ENCODE measurements around the gene MEGF11.
"Not testable (repeated sequence)": the region's sequence is repeated elsewhere in the genome, so short reads cannot be mapped to it uniquely, and the experiment has no call there.

Gene MEGF11

GRCh38 chr15:65985387-65985786 is 268.2 kb downstream of the MEGF11 start:
- no peaks in the 10 kb centered on the region for H3K36me3 ChIP-seq (ENCODE audit: control insufficient read depth, insufficient read depth, low read length)
- H3K4me1 ChIP-seq (ENCODE audit: control insufficient read depth, insufficient read depth, low read length), result peaks cover 5% of the 10 kb centered on the region
- H3K4me3 ChIP-seq (ENCODE audit: insufficient read depth, low read depth, low read length), result no peak overlapping the region
- H3K27ac ChIP-seq (ENCODE audit: insufficient read depth, low read depth, low read length, poor library complexity, severe bottlenecking), result no peak overlapping the region
- H3K27me3 ChIP-seq (ENCODE audit: control insufficient read depth, insufficient read depth, low read length, poor library complexity, severe bottlenecking), result peaks cover 7% of the 10 kb centered on the region
- 91% methylated on average over 5 of the region's 5 CpGs for WGBS, 2 experiments
- H3K9me3 ChIP-seq (ENCODE audit: control insufficient read depth, low read length), result no peaks in the 10 kb centered on the region

- Histone ChIP-seq H3K36me3 (ENCODE audit: control insufficient read depth, insufficient read depth, low read length) (no peaks in the 10 kb centered on the region), H3K27ac (ENCODE audit: insufficient read depth, low read depth, low read length, poor library complexity, severe bottlenecking) (no peak overlapping the region), H3K9me3 (ENCODE audit: control insufficient read depth, low read length) (no peaks in the 10 kb centered on the region), H3K4me1 (ENCODE audit: control insufficient read depth, insufficient read depth, low read length) (peaks cover 5% of the 10 kb centered on the region), H3K27me3 (ENCODE audit: control insufficient read depth, insufficient read depth, low read length, poor library complexity, severe bottlenecking) (peaks cover 7% of the 10 kb centered on the region), H3K4me3 (ENCODE audit: insufficient read depth, low read depth, low read length) (peak overlapping the region; percentile 34)
- 37 to 40% methylated on average over 9 of the region's 9 CpGs for WGBS, 2 experiments
Observed at GRCh38 chr15:65982627-65983322, 270.8 kb downstream of the MEGF11 start.

GRCh38 chr15:65981837-65982626 is 271.5 kb downstream of the MEGF11 start:
- Histone ChIP-seq H3K9me3 (ENCODE audit: control insufficient read depth, low read length) (no peaks in the 10 kb centered on the region), H3K4me3 (ENCODE audit: insufficient read depth, low read depth, low read length) (peak overlapping the region; percentile 34), H3K27ac (ENCODE audit: insufficient read depth, low read depth, low read length, poor library complexity, severe bottlenecking) (no peak overlapping the region), H3K27me3 (ENCODE audit: control insufficient read depth, insufficient read depth, low read length, poor library complexity, severe bottlenecking) (peaks cover 7% of the 10 kb centered on the region), H3K36me3 (ENCODE audit: control insufficient read depth, insufficient read depth, low read length) (no peaks in the 10 kb centered on the region), H3K4me1 (ENCODE audit: control insufficient read depth, insufficient read depth, low read length) (peaks cover 5% of the 10 kb centered on the region)
- 7 to 9% methylated on average over 42 of the region's 42 CpGs for WGBS, 2 experiments

- Histone ChIP-seq H3K4me1 (ENCODE audit: control insufficient read depth, insufficient read depth, low read length) (peaks cover 5% of the 10 kb centered on the region), H3K36me3 (ENCODE audit: control insufficient read depth, insufficient read depth, low read length) (no peaks in the 10 kb centered on the region), H3K9me3 (ENCODE audit: control insufficient read depth, low read length) (no peaks in the 10 kb centered on the region), H3K4me3 (ENCODE audit: insufficient read depth, low read depth, low read length) (no peak overlapping the region), H3K27me3 (ENCODE audit: control insufficient read depth, insufficient read depth, low read length, poor library complexity, severe bottlenecking) (peaks cover 7% of the 10 kb centered on the region), H3K27ac (ENCODE audit: insufficient read depth, low read depth, low read length, poor library complexity, severe bottlenecking) (no peak overlapping the region)
- WGBS, 2 experiments, result 48 to 51% methylated on average over 5 of the region's 5 CpGs
Observed at GRCh38 chr15:65980824-65981456, 272.6 kb downstream of the MEGF11 start.

GRCh38 chr15:65979837-65980236 is 273.7 kb downstream of the MEGF11 start:
- peaks cover 7% of the 10 kb centered on the region for H3K27me3 ChIP-seq (ENCODE audit: control insufficient read depth, insufficient read depth, low read length, poor library complexity, severe bottlenecking)
- no peaks in the 10 kb centered on the region for H3K36me3 ChIP-seq (ENCODE audit: control insufficient read depth, insufficient read depth, low read length)
- peaks cover 5% of the 10 kb centered on the region for H3K4me1 ChIP-seq (ENCODE audit: control insufficient read depth, insufficient read depth, low read length)
- no peaks in the 10 kb centered on the region for H3K9me3 ChIP-seq (ENCODE audit: control insufficient read depth, low read length)
- no peak overlapping the region for H3K4me3 ChIP-seq (ENCODE audit: insufficient read depth, low read depth, low read length)
- 45 to 50% methylated on average over 2 of the region's 2 CpGs for WGBS, 2 experiments
- H3K27ac ChIP-seq (ENCODE audit: insufficient read depth, low read depth, low read length, poor library complexity, severe bottlenecking), result no peak overlapping the region

- H3K9me3 ChIP-seq (ENCODE audit: control insufficient read depth, low read length), result no peaks in the 10 kb centered on the region
- WGBS, 2 experiments, result 65 to 69% methylated on average over 7 of the region's 7 CpGs
- no peak overlapping the region for H3K27ac ChIP-seq (ENCODE audit: insufficient read depth, low read depth, low read length, poor library complexity, severe bottlenecking)
- no peak overlapping the region for H3K4me3 ChIP-seq (ENCODE audit: insufficient read depth, low read depth, low read length)
- H3K4me1 ChIP-seq (ENCODE audit: control insufficient read depth, insufficient read depth, low read length), result peaks cover 5% of the 10 kb centered on the region
- peaks cover 7% of the 10 kb centered on the region for H3K27me3 ChIP-seq (ENCODE audit: control insufficient read depth, insufficient read depth, low read length, poor library complexity, severe bottlenecking)
- H3K36me3 ChIP-seq (ENCODE audit: control insufficient read depth, insufficient read depth, low read length), result no peaks in the 10 kb centered on the region
Observed at GRCh38 chr15:65979316-65979715, 274.2 kb downstream of the MEGF11 start.

- no peak overlapping the region for H3K4me3 ChIP-seq (ENCODE audit: insufficient read depth, low read depth, low read length)
- H3K27me3 ChIP-seq (ENCODE audit: control insufficient read depth, insufficient read depth, low read length, poor library complexity, severe bottlenecking), result peaks cover 7% of the 10 kb centered on the region
- H3K36me3 ChIP-seq (ENCODE audit: control insufficient read depth, insufficient read depth, low read length), result no peaks in the 10 kb centered on the region
- 86 to 88% methylated on average over 1 of the region's 1 CpG for WGBS, 2 experiments
- no peaks in the 10 kb centered on the region for H3K9me3 ChIP-seq (ENCODE audit: control insufficient read depth, low read length)
- H3K4me1 ChIP-seq (ENCODE audit: control insufficient read depth, insufficient read depth, low read length), result peaks cover 5% of the 10 kb centered on the region
- H3K27ac ChIP-seq (ENCODE audit: insufficient read depth, low read depth, low read length, poor library complexity, severe bottlenecking), result no peak overlapping the region
Observed at GRCh38 chr15:65978110-65978509, 275.4 kb downstream of the MEGF11 start.

GRCh38 chr15:65976196-65976595 is 277.4 kb downstream of the MEGF11 start:
- H3K4me3 ChIP-seq (ENCODE audit: insufficient read depth, low read depth, low read length); H3K27ac ChIP-seq (ENCODE audit: insufficient read depth, low read depth, low read length, poor library complexity, severe bottlenecking); H3K27me3 ChIP-seq (ENCODE audit: control insufficient read depth, insufficient read depth, low read length, poor library complexity, severe bottlenecking); H3K4me1 ChIP-seq (ENCODE audit: control insufficient read depth, insufficient read depth, low read length); H3K36me3 ChIP-seq (ENCODE audit: control insufficient read depth, insufficient read depth, low read length); H3K9me3 ChIP-seq (ENCODE audit: control insufficient read depth, low read length): not testable (repeated sequence)
- 95 to 96% methylated on average over 7 of the region's 7 CpGs for WGBS, 2 experiments

GRCh38 chr15:65971741-65971995 is 281.9 kb downstream of the MEGF11 start:
- Histone ChIP-seq H3K27me3 (ENCODE audit: control insufficient read depth, insufficient read depth, low read length, poor library complexity, severe bottlenecking) (no peaks in the 10 kb centered on the region), H3K9me3 (ENCODE audit: control insufficient read depth, low read length) (no peaks in the 10 kb centered on the region), H3K36me3 (ENCODE audit: control insufficient read depth, insufficient read depth, low read length) (no peaks in the 10 kb centered on the region), H3K4me3 (ENCODE audit: insufficient read depth, low read depth, low read length) (no peak overlapping the region), H3K27ac (ENCODE audit: insufficient read depth, low read depth, low read length, poor library complexity, severe bottlenecking) (no peak overlapping the region), H3K4me1 (ENCODE audit: control insufficient read depth, insufficient read depth, low read length) (no peaks in the 10 kb centered on the region)

- H3K9me3 ChIP-seq (ENCODE audit: control insufficient read depth, low read length), result no peaks in the 10 kb centered on the region
- no peak overlapping the region for H3K27ac ChIP-seq (ENCODE audit: insufficient read depth, low read depth, low read length, poor library complexity, severe bottlenecking)
- H3K36me3 ChIP-seq (ENCODE audit: control insufficient read depth, insufficient read depth, low read length), result no peaks in the 10 kb centered on the region
- WGBS, 2 experiments, result 82 to 89% methylated on average over 8 of the region's 8 CpGs
- no peaks in the 10 kb centered on the region for H3K4me1 ChIP-seq (ENCODE audit: control insufficient read depth, insufficient read depth, low read length)
- no peak overlapping the region for H3K4me3 ChIP-seq (ENCODE audit: insufficient read depth, low read depth, low read length)
- no peaks in the 10 kb centered on the region for H3K27me3 ChIP-seq (ENCODE audit: control insufficient read depth, insufficient read depth, low read length, poor library complexity, severe bottlenecking)
Observed at GRCh38 chr15:65970937-65971740, 282.4 kb downstream of the MEGF11 start.
